Stimulated activated CD8-positive, alpha-beta memory T cell treated with anti-CD3 and anti-CD28 coated beads, Interleukin-4, amount 100 ng/mL, for 48 hours (primary cell): ENCODE measurements around the gene ADAM10.
"Not testable (repeated sequence)": the region's sequence is repeated elsewhere in the genome, so short reads cannot be mapped to it uniquely, and the experiment has no call there.

Experiments used
- DNase-seq: peaks from one replicate; pipeline ENCODE4 v3.0.0-alpha.2; 2020

The ADAM10 gene

DNA sequence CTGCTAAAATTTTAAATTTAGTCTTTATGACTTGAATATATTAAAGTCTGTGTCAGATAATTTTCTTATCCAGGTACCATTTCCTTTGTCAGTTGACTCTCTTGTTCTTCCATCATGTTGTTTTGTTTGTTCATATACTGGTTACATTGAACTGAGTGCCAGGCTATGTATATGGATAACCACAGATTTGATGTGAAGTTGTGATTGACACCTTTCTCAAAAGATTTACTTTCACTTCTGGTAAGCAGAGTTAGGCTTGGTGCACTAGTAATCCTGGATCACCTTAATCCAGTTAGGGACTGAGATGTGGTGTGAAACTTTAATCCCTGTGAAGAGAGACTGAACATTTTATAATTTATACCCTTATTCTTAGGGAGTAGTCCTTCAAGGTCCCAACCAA, 99.4 kb downstream of the ADAM10 start:
- no peak for DNase-seq

DNA sequence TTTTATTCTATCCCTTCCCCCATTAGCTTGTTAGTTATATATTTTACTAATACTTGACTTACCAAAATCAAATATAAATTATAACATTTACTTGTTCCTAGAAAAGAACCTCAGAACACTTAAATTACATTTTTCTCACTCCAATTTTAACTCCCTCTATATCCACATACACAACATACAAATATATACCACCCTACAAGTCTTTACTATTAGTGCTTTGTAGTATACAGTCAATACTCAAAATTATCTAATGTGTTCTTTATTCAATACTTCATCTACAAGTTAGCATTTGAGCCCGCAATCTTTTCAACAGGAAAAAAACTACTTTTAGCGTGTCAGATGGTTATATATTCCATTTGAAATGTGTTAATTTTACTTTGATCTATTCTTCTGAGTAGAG, 100.3 kb downstream of the ADAM10 start:
- no peak for DNase-seq

DNA sequence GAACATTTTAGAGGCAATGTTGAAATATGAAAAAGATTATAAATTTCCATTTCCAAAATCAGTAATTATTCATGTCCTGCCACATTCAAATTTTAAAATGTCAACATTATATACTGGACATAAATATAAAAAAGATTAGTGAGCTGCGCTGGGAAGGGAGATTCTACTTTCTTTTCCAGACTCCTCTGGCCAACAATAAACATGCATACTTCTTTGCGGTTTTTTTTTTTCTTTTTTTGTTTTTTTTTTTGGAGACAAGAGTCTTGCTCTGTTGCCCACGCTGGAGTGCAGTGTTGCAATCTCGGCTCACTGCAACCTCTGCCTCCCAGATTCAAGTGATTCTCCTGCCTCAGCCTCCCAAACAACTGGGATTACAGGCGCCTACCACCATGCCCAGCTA, 105.5 kb downstream of the ADAM10 start:
- no peak for DNase-seq

DNA sequence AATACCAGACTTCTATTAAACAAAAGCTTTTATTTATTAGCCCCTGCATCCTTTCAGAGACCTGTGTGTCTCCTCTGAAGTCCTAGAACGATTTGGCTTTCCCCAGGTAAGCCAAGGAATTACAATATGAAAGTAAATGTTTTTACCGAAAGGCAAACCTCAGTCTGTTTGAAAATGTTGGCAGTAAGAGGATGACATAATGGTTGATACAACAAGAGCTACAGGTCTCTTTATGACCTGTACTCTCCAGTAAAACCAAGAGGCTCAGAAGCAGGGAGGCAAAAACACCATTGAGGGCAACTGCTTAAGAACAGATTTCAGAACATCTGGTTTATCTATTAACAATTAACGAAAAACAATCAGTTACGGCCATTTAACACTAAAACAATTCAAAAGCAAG, 107.8 kb downstream of the ADAM10 start:
- DNase-seq: no peak

DNA sequence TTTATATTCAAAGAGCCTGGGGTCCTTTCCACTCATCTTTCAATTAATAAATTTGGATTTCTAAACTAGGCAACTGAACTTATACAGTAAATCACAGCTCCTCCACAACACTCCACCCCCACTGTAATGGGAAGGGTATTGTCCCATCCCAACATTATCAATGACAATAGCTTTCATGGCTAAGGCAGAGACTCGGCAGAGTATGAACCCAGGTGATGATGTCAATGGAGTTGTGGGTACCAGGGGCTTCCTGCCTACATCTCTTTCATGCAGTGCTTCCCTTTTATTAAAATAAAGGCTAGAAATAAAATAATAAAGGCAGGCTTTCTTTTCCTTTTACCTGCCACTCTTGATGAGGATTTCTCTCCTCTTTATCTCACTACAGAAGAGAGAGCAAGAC, 109.5 kb downstream of the ADAM10 start:
- DNase-seq: no peak

DNA sequence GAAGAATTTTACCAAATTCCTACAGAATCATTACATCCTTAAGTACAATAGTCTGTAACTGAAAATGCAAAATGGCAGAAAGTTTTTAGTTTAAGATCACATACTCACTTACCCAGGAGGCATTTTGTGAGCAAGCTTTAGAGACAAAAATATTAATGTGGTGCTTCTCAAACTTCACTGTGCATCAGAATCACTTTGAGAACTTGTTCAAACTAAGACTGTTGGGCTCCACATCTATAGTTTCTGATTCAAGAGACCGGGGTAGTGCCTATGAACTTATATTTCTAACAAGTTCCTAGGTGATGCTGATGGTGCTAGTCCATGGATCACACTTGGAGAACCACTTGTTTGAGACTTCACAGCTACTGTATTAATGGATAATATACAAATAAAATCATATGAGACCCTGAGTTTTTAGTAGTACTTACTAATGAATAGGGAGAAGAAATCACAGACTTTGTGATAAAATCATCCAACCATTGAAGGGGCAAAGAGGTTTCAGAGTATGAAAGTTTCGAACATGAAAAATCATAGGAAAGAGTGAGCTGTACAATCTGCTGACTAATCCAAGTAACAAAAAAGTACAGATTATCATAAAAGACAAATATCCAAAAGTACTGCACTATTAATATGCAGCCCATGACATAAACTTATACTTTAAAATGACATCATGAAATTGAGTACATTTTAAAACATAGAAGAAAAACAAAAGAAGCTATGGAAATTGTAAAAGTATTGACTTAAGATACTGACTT, 110.3 kb downstream of the ADAM10 start:
- no peak for DNase-seq

DNA sequence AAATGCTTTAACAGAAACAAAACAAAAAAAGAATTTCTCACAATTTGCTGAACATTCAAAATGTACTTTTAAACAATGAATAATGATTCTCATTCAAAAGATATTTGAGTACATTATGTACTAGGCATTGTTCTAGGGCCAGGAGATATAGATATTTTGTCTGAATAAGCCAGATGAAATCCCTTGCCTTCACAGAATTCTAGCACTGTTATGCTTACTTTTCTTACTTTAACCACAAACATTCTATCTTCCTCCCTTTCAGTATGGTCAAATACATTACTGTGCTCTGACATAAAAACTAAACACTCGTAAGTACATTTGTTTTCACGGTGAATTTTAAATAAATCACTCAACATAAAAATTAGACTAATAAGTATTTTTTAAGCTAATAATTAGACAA, 116.7 kb downstream of the ADAM10 start:
- no peak for DNase-seq

DNA sequence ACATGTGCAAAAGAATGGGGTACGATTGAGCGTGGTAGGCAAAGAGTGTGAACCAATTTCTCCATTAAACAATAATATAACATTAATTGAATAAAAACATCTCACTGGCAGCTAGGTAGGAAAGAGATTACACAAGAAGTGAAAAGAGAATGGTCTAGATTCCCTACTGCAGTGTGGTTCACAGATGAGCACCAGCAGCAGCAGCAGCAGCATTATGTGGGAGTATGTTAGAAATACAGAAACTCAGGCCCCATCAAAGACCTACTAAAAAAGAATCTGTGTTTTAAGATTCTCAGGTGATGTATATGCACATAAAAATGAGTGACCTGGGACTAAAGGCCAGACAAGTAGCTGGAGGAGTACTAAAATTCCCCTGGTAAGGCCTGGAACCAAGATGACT, 118.2 kb downstream of the ADAM10 start:
- DNase-seq: no peak

DNA sequence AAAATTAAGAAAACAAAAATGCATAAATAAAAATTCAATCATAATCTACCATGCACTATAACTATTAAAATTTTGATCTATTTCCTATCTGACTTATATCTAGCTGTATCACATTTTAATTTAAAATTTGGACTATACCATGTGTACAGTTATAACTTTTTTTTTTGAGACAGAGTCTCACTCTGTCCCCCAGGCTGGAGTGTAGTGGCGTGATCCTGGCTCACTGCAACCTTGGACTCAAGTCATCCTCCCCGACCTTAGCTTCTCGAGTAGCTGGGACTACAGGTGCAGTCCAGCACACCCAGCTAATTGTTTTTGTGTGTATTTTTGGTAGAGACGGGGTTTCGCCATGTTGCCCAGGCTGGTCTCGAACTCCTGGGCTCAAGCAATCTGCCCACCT, 119.9 kb downstream of the ADAM10 start:
- no peak for DNase-seq

DNA sequence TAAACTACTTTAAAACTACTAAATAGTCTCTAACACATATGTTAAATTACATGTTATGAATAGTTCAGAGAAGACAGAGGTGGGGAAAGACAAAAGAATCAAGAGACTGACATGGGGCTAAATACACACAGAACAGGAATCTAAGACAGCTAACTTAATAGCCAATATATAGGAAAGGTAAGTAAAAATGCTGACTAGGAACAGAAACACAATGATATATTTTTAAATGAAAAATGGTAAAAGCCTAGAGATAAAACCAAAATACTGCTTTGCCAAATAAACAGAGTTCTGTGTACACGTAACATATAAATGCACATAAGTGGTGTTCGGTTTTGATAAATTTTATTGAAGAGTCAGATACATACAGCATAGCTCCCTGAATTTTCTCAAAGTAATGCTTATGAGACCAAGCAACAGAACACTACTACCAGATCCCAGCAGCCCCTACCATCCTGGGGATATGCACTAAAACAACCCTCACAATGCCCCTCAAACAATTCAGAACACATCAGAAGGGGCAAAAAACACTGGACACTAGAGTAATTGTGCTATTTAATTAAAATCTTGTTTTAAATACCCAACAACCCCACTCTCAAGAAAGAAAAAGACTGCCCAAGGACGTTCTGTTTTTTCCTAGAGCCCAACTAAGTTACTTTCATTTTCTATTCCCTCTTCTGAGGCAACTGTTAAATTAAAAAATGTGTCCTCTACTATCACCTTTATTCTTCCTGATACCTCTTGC, 121.1 kb downstream of the ADAM10 start:
- DNase-seq: no peak

DNA sequence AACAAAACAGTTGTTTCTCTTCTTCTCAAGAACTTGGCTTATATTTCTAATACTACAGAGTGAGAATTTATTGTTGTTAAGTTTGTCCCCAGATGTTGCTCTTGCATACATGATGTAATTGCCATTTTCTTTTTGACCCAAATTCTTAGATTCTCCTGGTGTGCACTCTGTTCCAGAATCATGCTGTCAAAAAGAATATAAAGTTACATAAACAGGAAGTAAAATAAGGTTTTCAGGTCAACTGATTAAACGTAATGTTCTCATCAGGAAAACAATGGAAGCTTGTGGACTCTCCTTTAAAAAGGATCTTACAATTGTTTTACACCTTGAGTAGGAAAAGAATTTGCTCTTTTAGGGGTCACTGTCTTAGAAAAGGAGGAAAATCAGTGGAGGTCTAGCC, 121.8 kb downstream of the ADAM10 start:
- no peak for DNase-seq

DNA sequence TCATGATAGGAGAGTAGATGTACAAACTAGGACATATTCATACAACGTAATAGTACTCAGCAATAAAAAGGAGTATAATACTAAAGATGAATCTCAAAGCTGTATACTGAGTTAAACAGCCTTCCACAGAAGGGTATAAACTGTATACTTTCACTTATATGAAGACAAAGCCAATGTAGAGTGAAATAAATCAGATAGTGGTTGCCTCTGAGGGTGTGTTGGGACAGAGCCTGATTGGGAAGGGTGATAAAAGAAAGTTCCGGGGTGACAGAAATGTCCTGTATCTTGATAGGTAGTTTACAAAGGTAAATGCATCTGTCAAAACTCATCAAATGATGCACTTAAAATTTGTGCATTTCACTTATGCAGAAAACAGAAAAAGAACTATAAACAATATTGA, 122.5 kb downstream of the ADAM10 start:
- DNase-seq: no peak

DNA sequence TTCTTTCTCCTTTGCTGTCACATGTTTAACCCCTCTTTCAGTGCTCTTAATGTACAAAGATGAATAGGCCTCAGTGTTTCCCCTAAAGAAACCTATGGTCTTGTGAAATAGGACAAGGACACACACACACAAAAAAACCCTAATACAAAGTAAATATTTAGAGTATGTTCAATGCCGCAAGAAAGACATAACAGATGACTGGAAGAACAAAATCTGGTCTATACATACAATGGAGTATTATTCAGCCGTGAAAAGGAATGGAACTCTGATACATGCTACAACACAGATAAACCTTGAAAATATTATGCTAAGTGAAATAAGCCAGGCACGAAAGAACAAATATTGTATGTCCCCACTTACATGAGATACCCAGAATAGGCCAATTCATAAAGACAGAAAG, 123.1 kb downstream of the ADAM10 start:
- DNase-seq: no peak

DNA sequence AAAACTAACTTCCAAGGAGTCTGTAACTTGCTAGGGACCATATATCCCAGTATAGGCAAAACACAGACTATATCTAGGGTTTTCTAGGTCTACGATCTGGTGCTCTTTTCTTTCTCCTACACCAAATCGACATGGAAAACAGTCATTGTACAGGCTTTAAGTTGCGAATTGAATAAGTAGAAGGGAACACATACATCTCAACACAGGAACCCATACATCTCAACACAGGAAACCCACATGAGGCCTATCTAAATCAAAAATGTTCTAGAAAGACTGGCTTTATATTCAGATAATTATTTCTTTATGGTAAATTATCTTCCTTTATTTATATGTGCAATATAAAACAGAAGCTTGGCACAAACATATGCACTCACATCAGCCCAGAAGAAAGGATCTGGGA, 126.6 kb downstream of the ADAM10 start:
- no peak for DNase-seq

DNA sequence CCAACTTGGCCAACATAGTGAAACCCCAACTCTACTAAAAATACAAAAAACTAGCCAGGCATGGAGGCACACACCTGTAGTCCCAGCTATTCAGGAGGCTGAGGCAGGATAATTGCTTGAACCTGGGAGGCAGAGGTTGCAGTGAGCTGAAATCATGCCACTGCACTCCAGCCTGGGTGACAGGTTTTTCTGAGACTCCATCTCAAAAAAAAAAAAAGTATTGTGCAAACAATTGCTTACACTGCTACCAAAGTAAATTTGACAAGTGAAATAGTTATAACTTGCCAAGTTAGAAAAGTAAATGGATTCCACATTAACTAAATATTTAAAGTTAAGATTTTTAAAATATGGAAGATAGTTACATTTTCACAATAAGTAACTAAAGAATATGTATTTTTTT, 129.2 kb downstream of the ADAM10 start:
- not testable (repeated sequence) for DNase-seq

DNA sequence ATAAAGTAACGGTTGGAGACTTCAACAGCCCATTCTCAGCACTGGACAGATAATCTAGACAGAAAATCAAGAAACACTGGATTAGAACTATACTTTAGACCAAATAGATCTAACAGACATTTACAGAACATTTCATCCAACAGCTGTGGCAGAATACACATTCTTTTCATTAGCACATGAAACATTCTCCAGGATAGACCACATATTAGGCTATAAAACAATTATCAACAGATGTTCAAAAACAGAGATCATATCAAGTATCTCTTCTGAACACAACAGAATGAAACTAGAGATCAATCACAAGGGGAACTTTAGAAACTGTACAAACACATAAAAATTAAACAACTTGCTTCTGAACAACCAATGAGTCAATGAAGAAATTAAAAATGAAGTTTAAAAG, 133.3 kb downstream of the ADAM10 start:
- DNase-seq: no peak

DNA sequence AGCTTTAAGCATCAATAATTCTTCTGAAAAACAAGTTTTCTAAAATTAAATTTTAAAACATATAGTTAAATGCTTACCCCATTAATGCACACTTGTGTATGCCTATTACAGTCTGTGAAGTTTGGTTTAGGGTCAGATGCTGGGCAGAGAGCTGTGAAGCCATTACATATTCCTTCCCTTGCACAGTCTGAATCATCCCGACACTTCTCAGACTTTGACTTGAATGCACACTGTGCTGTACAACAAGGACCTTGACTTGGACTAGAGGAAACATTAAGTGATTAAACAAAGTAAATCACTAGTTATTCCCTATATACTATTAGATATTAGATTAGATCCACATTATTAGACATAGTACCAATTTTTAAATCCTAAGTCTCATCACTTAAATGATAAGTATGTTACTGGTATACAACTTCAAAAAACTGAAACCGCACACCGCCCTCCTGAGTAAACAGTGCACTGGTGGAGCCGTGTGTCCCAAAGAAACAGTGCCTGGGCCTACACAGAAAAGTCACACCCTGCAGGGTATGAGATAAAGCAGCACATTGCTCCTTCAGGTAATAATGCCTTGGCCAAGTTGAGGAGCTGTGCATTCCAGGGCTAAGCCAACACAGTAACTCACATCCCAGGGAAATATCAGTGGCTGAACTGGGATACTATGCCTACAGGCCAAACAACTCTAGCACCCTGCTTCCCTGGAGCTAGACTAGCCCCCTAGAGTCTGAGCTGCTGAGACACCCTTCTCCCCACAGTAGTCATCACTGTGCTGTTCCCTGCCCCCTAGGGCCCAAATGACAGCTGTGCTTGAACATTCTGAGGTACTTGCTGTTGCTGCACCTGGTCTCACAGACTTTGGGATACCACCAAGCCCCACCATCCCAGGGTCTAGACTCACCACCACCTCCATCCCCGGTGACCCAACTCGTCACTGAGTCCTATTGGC, 137.5 kb downstream of the ADAM10 start:
- no peak for DNase-seq

DNA sequence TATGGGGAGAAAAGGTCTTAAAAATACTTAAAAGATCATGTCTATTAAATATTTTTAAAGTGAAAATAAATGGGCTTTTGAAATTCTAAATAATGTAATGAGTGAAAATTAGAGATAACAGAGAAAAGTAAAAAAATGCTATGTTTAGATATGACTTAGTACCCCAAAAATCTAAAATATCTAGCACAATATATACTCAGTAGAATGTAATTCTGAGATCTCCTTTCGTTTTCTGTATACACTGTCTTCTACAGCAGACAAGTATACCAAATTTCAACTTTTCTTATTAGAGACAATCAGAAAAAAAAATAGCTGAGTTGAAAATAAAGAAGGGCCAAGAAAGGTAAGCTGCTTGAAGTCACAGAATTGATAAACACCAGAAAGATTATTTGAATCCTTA, 140.8 kb downstream of the ADAM10 start:
- DNase-seq: no peak

DNA sequence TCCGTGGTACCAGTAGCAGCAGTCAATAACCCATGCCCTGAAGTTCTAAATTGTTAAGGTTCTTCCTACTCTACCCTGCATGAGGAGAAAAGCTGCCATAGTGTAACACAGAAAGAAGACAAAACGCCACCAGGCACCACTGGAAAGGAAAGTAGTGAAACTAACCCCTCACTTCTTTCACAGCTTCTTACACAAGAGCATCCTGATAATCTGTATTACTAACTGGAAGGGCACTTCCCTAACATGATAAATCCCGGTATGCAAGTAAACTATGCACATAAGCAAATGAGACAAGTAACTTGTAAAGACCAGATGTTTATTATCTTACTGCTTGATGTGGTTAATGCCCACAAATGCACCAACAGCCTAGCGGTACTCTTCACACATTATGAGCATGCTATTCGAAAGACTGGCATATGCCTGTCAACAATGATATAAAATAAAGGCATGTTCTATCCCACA, 141.3 kb downstream of the ADAM10 start:
- no peak for DNase-seq

DNA sequence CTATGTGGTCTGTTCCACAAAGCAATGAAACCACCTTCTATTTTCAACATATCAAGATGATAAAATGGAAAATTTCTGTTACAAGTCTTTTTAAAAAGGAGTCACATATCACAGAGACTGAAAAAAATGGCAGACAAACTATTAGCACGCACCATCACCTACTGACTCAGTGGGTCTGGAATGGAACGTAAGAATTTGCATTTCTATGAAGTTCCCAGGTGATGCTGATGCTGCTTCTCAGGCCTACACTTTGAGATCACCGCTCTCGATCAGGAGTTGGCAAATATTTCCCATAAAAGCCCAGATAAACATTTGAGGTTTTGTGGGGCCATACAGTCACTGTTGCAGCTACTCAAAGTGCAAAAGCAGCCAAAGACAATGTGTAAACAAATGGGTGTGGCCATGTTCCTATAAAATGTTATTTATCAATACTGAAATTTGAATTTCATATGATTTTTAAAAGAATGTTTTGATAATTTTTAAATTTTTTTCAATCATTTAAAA, 142.9 kb downstream of the ADAM10 start:
- no peak for DNase-seq

DNA sequence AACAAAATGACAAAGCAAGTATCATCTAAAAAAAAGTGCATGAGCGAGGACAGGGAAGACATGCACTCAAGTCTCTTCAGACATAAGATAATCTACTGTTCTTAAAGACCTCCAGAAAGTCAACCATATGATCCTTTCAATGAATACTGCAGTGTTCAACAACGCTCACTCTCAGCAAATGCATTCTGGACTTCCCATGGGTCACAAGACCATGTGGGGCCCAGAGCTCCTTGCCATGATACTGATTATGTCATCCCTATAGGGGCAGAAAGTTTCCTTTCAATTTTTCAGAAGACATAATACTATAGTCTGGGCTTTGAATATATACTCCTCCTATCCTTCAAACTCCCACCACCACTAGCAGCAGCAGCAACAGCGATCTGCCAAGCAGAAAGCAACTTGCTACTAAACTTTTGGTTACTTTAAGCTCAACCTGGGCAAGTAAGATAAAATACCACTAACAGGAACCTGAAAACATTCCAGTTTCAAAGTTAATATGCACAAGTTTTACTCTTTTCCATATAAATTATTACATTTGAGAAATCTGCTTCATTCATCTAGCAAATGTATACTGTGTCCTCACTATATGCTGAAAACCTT, 143.5 kb downstream of the ADAM10 start:
- DNase-seq: no peak

DNA sequence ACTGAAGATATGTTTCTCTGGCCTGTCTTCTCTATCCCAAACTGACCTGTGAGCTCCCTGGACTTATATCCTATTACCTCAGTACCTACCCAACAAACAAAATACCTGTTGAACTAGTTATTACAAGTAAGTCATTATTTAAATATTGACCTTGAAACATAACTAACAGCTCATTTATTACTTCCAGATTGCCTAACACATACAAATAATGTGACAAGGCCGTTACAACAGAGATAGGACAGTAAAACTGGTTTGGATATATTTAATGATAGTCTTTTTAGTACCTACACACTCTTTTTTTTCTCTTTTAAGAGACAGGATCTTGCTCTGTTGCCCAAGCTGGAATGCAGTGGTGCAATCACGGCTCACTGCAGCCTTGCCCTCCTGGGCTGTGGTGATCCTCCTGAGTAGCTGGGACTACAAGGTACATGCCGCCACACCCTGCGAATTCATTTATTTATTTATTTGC, 145.0 kb downstream of the ADAM10 start:
- no peak for DNase-seq

DNA sequence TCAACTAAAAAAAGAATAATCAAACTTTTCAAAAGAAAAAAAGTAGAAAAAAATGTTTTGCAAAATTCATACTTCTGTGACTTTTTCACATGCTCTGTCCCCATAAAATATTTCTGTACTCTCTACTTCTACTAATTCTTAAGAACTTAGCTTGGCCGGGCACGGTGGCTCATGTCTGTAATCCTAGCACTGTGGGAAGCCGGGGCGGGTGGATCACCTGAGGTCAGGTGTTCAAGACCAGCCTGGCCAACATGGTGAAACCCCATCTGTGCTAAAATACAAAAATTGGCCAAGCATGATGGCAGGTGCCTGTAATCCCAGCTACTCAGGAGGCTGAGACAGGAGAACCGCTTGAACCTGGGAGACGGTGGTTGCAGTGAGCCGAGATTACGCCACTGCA, 145.6 kb downstream of the ADAM10 start:
- not testable (repeated sequence) for DNase-seq
